ENCODE data around the gene MYH7. TPM values are rescaled to one million over a fixed set of nuclear protein-coding genes. Genes with fewer than 3 reads are reported as not detected.

Gene MYH7
- total and polyA plus RNA-seq, 9 donors, result 0.92 to 1.1 (median 0.95) TPM; not detected in 5

- no peak for DNase-seq
- Histone ChIP-seq H3K36me3 (no peaks in the 10 kb centered on the region), H3K27ac (no peak overlapping the region), H3K27me3 (no peaks in the 10 kb centered on the region), H3K4me1 (ENCODE audit: insufficient read depth) (no peaks in the 10 kb centered on the region), H3K4me3 (no peak overlapping the region), H3K9me3 (no peaks in the 10 kb centered on the region)
- no peak for TF ChIP-seq EP300 (IDR thresholded peaks at IDR 0.05)
- 51 to 59% (median 55%) methylated on average over 3 of the region's 3 CpGs for WGBS, 3 donors
- intact Hi-C loops (cut with DNase I), result loop anchor here in 3 of 4 donors (5.0 to 10.0 kb wide), 4 partner anchors 53 to 463 kb away; no protein-coding TSS in a partner anchor
Observed at GRCh38 chr14:23481362-23481970, 46.0 kb upstream of the MYH7 start.

- H3K4me3 ChIP-seq, result no peak overlapping the region
- peak; percentile 41 to 65 (median 62) for DNase-seq
- H3K27ac ChIP-seq, result no peak overlapping the region
- no peaks in the 10 kb centered on the region for H3K4me1 ChIP-seq (ENCODE audit: insufficient read depth)
- no peaks in the 10 kb centered on the region for H3K9me3 ChIP-seq
- WGBS, 3 donors, result 15 to 23% (median 16%) methylated on average over 5 of the region's 5 CpGs
- no peaks in the 10 kb centered on the region for H3K27me3 ChIP-seq
- TF ChIP-seq CTCF (IDR thresholded peaks at IDR 0.05) (peak; percentile 40 to 87 (median 64)), EP300 (IDR thresholded peaks at IDR 0.05) (no peak), POLR2A (IDR thresholded peaks at IDR 0.05) (no peak)
- no peaks in the 10 kb centered on the region for H3K36me3 ChIP-seq
- intact Hi-C loops (cut with DNase I), result loop anchor here in 3 of 4 donors (2.0 to 10.0 kb wide), 5 partner anchors 69 to 153 kb away; partner anchors contain the start of gene PABPN1 (in 1 of the 3)
Observed at GRCh38 chr14:23478109-23478759, 42.8 kb upstream of the MYH7 start.

GRCh38 chr14:23470947-23471346 lies 35.5 kb upstream of the MYH7 start:
- no peak for DNase-seq
- TF ChIP-seq EP300 (IDR thresholded peaks at IDR 0.05), result no peak
- no peak for TF ChIP-seq POLR2A (IDR thresholded peaks at IDR 0.05)
- no peak for TF ChIP-seq CTCF (IDR thresholded peaks at IDR 0.05)
- WGBS, 3 donors, result 80 to 90% (median 85%) methylated on average over 1 of the region's 1 CpG
- H3K4me1 ChIP-seq (ENCODE audit: insufficient read depth), result no peaks in the 10 kb centered on the region
- no peaks in the 10 kb centered on the region for H3K9me3 ChIP-seq
- no peak overlapping the region for H3K27ac ChIP-seq
- no peak overlapping the region for H3K4me3 ChIP-seq
- H3K27me3 ChIP-seq, result no peaks in the 10 kb centered on the region
- no peaks in the 10 kb centered on the region for H3K36me3 ChIP-seq
- intact Hi-C loops (cut with DNase I), result loop anchor here in 1 of 4 donors (10.0 kb wide), 1 partner anchor 146 kb away; the partner anchor contains the start of gene PABPN1

- no peak for DNase-seq
- Histone ChIP-seq H3K27ac (peak overlapping the region; percentile 62 to 78), H3K4me3 (peak overlapping the region; percentile 51), H3K27me3 (no peaks in the 10 kb centered on the region), H3K9me3 (no peaks in the 10 kb centered on the region), H3K36me3 (no peaks in the 10 kb centered on the region), H3K4me1 (ENCODE audit: insufficient read depth) (no peaks in the 10 kb centered on the region)
- intact Hi-C loops (cut with DNase I), result loop anchor here (10.0 kb wide), 2 partner anchors 145 to 205 kb away; partner anchors contain the start of gene PABPN1 (in 4 of the 4)
- TF ChIP-seq POLR2A (IDR thresholded peaks at IDR 0.05) (no peak), CTCF (IDR thresholded peaks at IDR 0.05) (no peak), EP300 (IDR thresholded peaks at IDR 0.05) (no peak)
- 1 to 3% (median 3%) methylated on average over 11 of the region's 11 CpGs for WGBS, 3 donors
Observed at GRCh38 chr14:23469906-23470403, 34.5 kb upstream of the MYH7 start.

All from ovary (tissue), 9 donors.